ENCODE results near the gene TPSB2. TPM values are rescaled to one million over a fixed set of nuclear protein-coding genes. Genes with fewer than 3 reads are reported as not detected.
"Not testable (repeated sequence)": the region's sequence is repeated elsewhere in the genome, so short reads cannot be mapped to it uniquely, and the experiment has no call there.

The TPSB2 gene
- total RNA-seq, 1 donor from 2014 or later: not detected

- not testable (repeated sequence) for H3K4me1 Mint-ChIP-seq (ENCODE audit: low read depth); H3K27me3 Mint-ChIP-seq; DNase-seq (ENCODE audit: low spot score, unreplicated experiment); H3K9me3 Mint-ChIP-seq (ENCODE audit: low read depth); H3K36me3 Mint-ChIP-seq (ENCODE audit: insufficient read depth); H3K27ac Mint-ChIP-seq; H3K4me3 Mint-ChIP-seq (ENCODE audit: low read depth)
Observed at GRCh38 chr16:1254821-1255220, 24.8 kb upstream of the TPSB2 start.

DNA sequence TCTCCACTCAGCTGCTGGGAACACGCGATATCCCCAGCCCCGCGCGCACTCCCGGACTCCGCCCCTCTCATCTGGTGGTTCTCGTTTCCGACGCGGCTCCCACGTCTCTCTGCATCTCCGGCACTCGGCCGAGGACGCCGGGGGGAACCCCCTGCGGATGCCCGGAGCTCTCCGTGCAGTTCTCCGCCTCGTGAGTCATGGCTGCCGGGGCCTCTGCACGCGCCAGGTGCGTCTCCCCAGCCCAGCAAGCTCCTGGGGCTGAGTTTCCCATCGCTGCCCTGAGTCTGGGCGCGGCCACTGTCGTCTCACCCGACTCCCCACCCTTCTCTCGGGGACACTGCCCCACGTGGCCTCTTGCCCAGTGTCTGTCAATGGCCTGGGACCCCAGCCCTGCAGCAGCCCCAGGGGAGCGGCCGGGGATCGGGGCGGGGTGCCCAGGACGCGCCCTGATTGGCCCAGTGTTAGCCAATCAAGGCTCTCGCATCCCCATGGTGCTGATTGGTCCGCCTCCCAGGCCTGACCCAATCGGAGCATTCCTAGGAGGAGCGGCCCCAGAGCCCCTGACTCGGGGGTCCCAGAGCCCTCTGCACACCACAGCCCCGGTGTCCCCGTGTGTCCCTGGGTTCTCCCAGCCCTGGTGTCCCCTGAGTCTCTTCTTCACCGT lies 23.8 kb upstream of the TPSB2 start:
- H3K27me3 Mint-ChIP-seq; DNase-seq (ENCODE audit: low spot score, unreplicated experiment); H3K9me3 Mint-ChIP-seq (ENCODE audit: low read depth); H3K4me3 Mint-ChIP-seq (ENCODE audit: low read depth); H3K4me1 Mint-ChIP-seq (ENCODE audit: low read depth); H3K36me3 Mint-ChIP-seq (ENCODE audit: insufficient read depth); H3K27ac Mint-ChIP-seq: not testable (repeated sequence)

GRCh38 chr16:1249031-1249755 lies 19.2 kb upstream of the TPSB2 start:
- not testable (repeated sequence) for DNase-seq (ENCODE audit: low spot score, unreplicated experiment); H3K4me3 Mint-ChIP-seq (ENCODE audit: low read depth); H3K4me1 Mint-ChIP-seq (ENCODE audit: low read depth)

GRCh38 chr16:1247903-1248537 lies 18.0 kb upstream of the TPSB2 start:
- not testable (repeated sequence) for H3K4me1 Mint-ChIP-seq (ENCODE audit: low read depth); H3K27ac Mint-ChIP-seq; DNase-seq (ENCODE audit: low spot score, unreplicated experiment); H3K36me3 Mint-ChIP-seq (ENCODE audit: insufficient read depth); H3K9me3 Mint-ChIP-seq (ENCODE audit: low read depth); H3K4me3 Mint-ChIP-seq (ENCODE audit: low read depth)
- H3K27me3 Mint-ChIP-seq: peaks cover 21% of the 10 kb centered on the region

More at GRCh38 chr16:1249031-1249755, 19.2 kb upstream of the TPSB2 start:
- not testable (repeated sequence) for H3K27ac Mint-ChIP-seq; H3K36me3 Mint-ChIP-seq (ENCODE audit: insufficient read depth); H3K9me3 Mint-ChIP-seq (ENCODE audit: low read depth)
- peaks cover 21% of the 10 kb centered on the region for H3K27me3 Mint-ChIP-seq

DNA sequence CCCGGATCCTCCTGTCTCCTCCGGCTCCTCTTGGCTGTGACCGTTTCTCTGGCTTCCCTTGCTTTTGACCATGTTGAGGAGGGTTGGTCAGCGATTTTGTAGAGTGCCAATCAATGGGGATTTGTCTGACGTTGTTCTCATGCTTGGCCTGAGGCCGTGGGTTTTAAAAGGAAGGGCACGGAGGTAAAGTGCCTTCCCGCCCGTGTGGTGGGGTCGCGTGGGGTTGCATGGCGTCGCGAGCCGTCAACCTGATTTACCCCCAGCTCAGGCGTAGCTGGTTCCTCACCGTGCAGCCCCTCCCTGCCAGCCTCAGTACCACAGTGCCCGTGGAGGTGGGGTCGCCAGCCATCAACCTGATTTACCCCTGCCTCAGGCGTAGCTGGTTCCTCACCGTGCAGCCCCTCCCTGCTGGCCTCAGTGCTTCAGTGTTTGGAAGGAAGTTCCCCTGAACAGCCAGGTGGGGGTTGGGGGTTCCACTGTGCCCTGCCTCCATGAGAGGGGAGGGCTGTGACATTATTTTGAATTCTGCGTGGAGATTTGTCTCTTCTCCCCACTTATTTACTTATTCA lies 15.6 kb upstream of the TPSB2 start:
- peaks cover 2% of the 10 kb centered on the region for H3K4me1 Mint-ChIP-seq (ENCODE audit: low read depth)
- no peaks in the 10 kb centered on the region for H3K36me3 Mint-ChIP-seq (ENCODE audit: insufficient read depth)
- H3K9me3 Mint-ChIP-seq (ENCODE audit: low read depth): no peaks in the 10 kb centered on the region
- TF ChIP-seq, protein P1, sequence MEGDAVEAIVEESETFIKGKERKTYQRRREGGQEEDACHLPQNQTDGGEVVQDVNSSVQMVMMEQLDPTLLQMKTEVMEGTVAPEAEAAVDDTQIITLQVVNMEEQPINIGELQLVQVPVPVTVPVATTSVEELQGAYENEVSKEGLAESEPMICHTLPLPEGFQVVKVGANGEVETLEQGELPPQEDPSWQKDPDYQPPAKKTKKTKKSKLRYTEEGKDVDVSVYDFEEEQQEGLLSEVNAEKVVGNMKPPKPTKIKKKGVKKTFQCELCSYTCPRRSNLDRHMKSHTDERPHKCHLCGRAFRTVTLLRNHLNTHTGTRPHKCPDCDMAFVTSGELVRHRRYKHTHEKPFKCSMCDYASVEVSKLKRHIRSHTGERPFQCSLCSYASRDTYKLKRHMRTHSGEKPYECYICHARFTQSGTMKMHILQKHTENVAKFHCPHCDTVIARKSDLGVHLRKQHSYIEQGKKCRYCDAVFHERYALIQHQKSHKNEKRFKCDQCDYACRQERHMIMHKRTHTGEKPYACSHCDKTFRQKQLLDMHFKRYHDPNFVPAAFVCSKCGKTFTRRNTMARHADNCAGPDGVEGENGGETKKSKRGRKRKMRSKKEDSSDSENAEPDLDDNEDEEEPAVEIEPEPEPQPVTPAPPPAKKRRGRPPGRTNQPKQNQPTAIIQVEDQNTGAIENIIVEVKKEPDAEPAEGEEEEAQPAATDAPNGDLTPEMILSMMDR (IDR thresholded peaks at IDR 0.05; ENCODE audit: unreplicated experiment): no peak
- DNase-seq (ENCODE audit: low spot score, unreplicated experiment): no peak
- H3K27me3 Mint-ChIP-seq: peaks cover 21% of the 10 kb centered on the region
- H3K4me3 Mint-ChIP-seq (ENCODE audit: low read depth): no peak overlapping the region
- H3K27ac Mint-ChIP-seq: no peak overlapping the region

- Mint-ChIP-seq H3K27ac (no peak overlapping the region), H3K9me3 (ENCODE audit: low read depth) (no peaks in the 10 kb centered on the region), H3K36me3 (ENCODE audit: insufficient read depth) (no peaks in the 10 kb centered on the region), H3K4me3 (ENCODE audit: low read depth) (no peak overlapping the region), H3K4me1 (ENCODE audit: low read depth) (peaks cover 2% of the 10 kb centered on the region), H3K27me3 (peaks cover 21% of the 10 kb centered on the region)
- no peak for DNase-seq (ENCODE audit: low spot score, unreplicated experiment)
- TF ChIP-seq, protein P1 (IDR thresholded peaks at IDR 0.05; ENCODE audit: unreplicated experiment): no peak
Observed at GRCh38 chr16:1244881-1245280, 14.9 kb upstream of the TPSB2 start.

GRCh38 chr16:1243907-1244850 lies 14.2 kb upstream of the TPSB2 start:
- not testable (repeated sequence) for H3K27ac Mint-ChIP-seq; H3K4me3 Mint-ChIP-seq (ENCODE audit: low read depth); H3K36me3 Mint-ChIP-seq (ENCODE audit: insufficient read depth); DNase-seq (ENCODE audit: low spot score, unreplicated experiment); H3K4me1 Mint-ChIP-seq (ENCODE audit: low read depth); H3K9me3 Mint-ChIP-seq (ENCODE audit: low read depth)
- H3K27me3 Mint-ChIP-seq: peaks cover 21% of the 10 kb centered on the region

DNA sequence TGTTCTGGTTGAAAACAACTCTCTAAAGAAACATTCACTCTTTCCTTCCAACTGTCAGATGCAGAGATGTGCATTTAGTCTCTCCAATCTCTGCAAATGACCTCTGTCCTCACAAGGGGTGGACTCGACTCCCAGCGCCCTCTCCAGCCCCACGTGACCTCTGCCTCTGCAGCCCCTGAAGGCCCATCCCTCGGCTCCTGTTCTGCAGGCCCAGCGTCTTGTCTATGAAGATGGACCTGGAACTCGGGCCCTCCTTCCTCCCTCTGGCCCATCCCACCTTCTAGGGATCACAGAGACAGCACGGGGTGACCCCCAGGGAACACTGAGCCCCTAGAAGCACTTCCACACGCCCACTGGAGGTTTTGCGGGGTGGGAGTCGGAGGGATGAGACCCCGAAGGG lies 13.4 kb upstream of the TPSB2 start:
- not testable (repeated sequence) for H3K4me3 Mint-ChIP-seq (ENCODE audit: low read depth); H3K4me1 Mint-ChIP-seq (ENCODE audit: low read depth); DNase-seq (ENCODE audit: low spot score, unreplicated experiment); H3K27ac Mint-ChIP-seq; H3K36me3 Mint-ChIP-seq (ENCODE audit: insufficient read depth); H3K9me3 Mint-ChIP-seq (ENCODE audit: low read depth)
- H3K27me3 Mint-ChIP-seq: peaks cover 26% of the 10 kb centered on the region

DNA sequence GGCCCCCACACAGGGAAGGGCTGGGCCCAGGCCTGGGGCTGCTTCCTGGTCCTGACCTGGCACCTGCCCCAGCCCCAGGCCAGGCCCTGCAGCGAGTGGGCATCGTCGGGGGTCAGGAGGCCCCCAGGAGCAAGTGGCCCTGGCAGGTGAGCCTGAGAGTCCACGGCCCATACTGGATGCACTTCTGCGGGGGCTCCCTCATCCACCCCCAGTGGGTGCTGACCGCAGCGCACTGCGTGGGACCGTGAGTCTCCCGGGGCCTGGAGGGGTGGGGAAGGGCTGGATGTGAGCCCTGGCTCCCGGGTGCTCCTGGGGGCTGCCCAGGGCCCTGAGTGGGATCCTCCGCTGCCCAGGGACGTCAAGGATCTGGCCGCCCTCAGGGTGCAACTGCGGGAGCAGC lies 11.1 kb upstream of the TPSB2 start:
- not testable (repeated sequence) for DNase-seq (ENCODE audit: low spot score, unreplicated experiment); H3K27ac Mint-ChIP-seq; H3K36me3 Mint-ChIP-seq (ENCODE audit: insufficient read depth); H3K4me1 Mint-ChIP-seq (ENCODE audit: low read depth); H3K9me3 Mint-ChIP-seq (ENCODE audit: low read depth); H3K4me3 Mint-ChIP-seq (ENCODE audit: low read depth)
- H3K27me3 Mint-ChIP-seq: peaks cover 14% of the 10 kb centered on the region

GRCh38 chr16:1240436-1240835 lies 10.5 kb upstream of the TPSB2 start, which contains the start of gene TPSAB1:
TPSAB1 (plus strand) TSS chr16:1240705; CDS start chr16:1240939, 234 bp downstream.
- H3K36me3 Mint-ChIP-seq (ENCODE audit: insufficient read depth); H3K4me1 Mint-ChIP-seq (ENCODE audit: low read depth); DNase-seq (ENCODE audit: low spot score, unreplicated experiment); H3K4me3 Mint-ChIP-seq (ENCODE audit: low read depth); H3K9me3 Mint-ChIP-seq (ENCODE audit: low read depth); H3K27ac Mint-ChIP-seq: not testable (repeated sequence)
- H3K27me3 Mint-ChIP-seq: peaks cover 14% of the 10 kb centered on the region

Data from progenitor cell of endocrine pancreas (in vitro differentiated cells).